Transverse colon (tissue), 4 donors: ENCODE results near the gene AHNAK2. TPM values are rescaled to one million over a fixed set of nuclear protein-coding genes. Genes with fewer than 3 reads are reported as not detected.

ENCODE experiments used
- DNase-seq: peaks from one replicate; pipeline ENCODE4 v3.0.0-alpha.2; 2019
- H3K27ac ChIP-seq, 4 donors: fragments of 200-600 bp; sonication (generic); 2 replicates each; pipeline ENCODE4 v1.5.1; 2016 to 2018; ENCODE audit warnings: inconsistent platforms in 4 of 4
- H3K27me3 ChIP-seq: fragments of 200-600 bp; sonication (generic); 2 replicates; pipeline ENCODE4 v1.5.1; 2017; ENCODE audit warnings: inconsistent platforms
- H3K36me3 ChIP-seq, 4 donors: fragments of 200-600 bp; sonication (generic); 2 replicates each; pipeline ENCODE4 v1.5.1; 2017 to 2019; ENCODE audit warnings: inconsistent platforms in 4 of 4
- H3K4me1 ChIP-seq, 4 donors: fragments of 200-600 bp; sonication (generic); 2 replicates each; pipeline ENCODE4 v1.5.1; 2017 to 2020; ENCODE audit warnings: inconsistent platforms in 4 of 4
- H3K4me3 ChIP-seq, 4 donors: fragments of 200-600 bp; sonication (generic); 1 replicate in 1 of 4; 2 replicates in 3 of 4; pipeline versions ENCODE4 v1.5.1 to v1.6.1; 2017 to 2019; ENCODE audit warnings: inconsistent platforms in 4 of 4
- H3K9me3 ChIP-seq, 2 donors: fragments of 200-600 bp; sonication (generic); 2 replicates each; pipeline ENCODE4 v1.5.1; 2017 to 2019; ENCODE audit warnings: inconsistent platforms in 2 of 2
- EP300 ChIP-seq: sonication (generic); formaldehyde crosslinking; IDR thresholded peaks from one replicate; pipeline ENCODE4 v1.6.1; 2017; ENCODE audit warnings: antibody characterized with exemption, low read depth
- POLR2A ChIP-seq: fragments of 450-650 bp; IDR thresholded peaks from one replicate; pipeline ENCODE4 v1.6.1; 2016; ENCODE audit warnings: antibody characterized with exemption, mild to moderate bottlenecking, moderate library complexity
- POLR2AphosphoS5 ChIP-seq, 3 donors: sonication (generic); formaldehyde crosslinking; IDR thresholded peaks; one replicate each; pipeline ENCODE4 v1.6.1; 2016; ENCODE audit warnings: antibody characterized with exemption in 3 of 3
- WGBS, 2 donors: methylation state at CpG; one replicate each; pipeline ENCODE4 v1.1.5; 2018; ENCODE audit warnings: low coverage in 1 of 2; 5-methylcytosine and 5-hydroxymethylcytosine counted together
- in situ Hi-C, 4 donors: fragments of 200-750 bp; cut with MboI; loops; one replicate each; pipeline versions ENCODE4 v1.15.0 to v1.15.1; 2017; ENCODE audit warnings: low sequenced_read_pairs in 3 of 4, low pct_ligation_motif_present in 1 of 4, low pct_unique_long_range_greater_than_20kb in 1 of 4
- intact Hi-C: fragments of 100-400 bp; cut with DNase I; formaldehyde crosslinking; loops from one replicate; pipeline ENCODE4 v1.15.1; 2023; ENCODE audit warnings: low total_unique reads
- total RNA-seq, 4 donors: library from RNA; depleted of rRNA; stranded (reverse); fragments of >200 nt; gene quantifications; one replicate each; pipeline ENCODE4 v1.1.0, GENCODE V29; 2016
- TF ChIP-seq, protein P1 (sequence below), 5 experiments: fragments of 200-600 bp in 3 of 5; fragments of 450-650 bp in 2 of 5; sonication (generic) in 3 of 5; IDR thresholded peaks; 1 replicate in 2 of 5; 2 replicates in 3 of 5; pipeline ENCODE4 v1.5.1; 2016 to 2017; ENCODE audit warnings: antibody characterized with exemption in 5 of 5, inconsistent platforms in 3 of 5, mild to moderate bottlenecking in 2 of 5, moderate library complexity in 1 of 5

Gene AHNAK2
- total RNA-seq, 4 donors from 2014 or later, result 19.4 to 75.2 (median 28.5) TPM

GRCh38 chr14:104927901-104928300, 50.3 kb downstream of the AHNAK2 start:
- no peak for DNase-seq
- in situ Hi-C loops, result no loop called here
- Histone ChIP-seq H3K27ac (no peak overlapping the region), H3K4me3 (no peak overlapping the region), H3K36me3 (no peaks in the 10 kb centered on the region), H3K4me1 (peaks cover 0 to 9% (median 7%) of the 10 kb centered on the region in 4 donors), H3K27me3 (peaks cover 21% of the 10 kb centered on the region), H3K9me3 (no peaks in the 10 kb centered on the region)
- TF ChIP-seq, protein P1, sequence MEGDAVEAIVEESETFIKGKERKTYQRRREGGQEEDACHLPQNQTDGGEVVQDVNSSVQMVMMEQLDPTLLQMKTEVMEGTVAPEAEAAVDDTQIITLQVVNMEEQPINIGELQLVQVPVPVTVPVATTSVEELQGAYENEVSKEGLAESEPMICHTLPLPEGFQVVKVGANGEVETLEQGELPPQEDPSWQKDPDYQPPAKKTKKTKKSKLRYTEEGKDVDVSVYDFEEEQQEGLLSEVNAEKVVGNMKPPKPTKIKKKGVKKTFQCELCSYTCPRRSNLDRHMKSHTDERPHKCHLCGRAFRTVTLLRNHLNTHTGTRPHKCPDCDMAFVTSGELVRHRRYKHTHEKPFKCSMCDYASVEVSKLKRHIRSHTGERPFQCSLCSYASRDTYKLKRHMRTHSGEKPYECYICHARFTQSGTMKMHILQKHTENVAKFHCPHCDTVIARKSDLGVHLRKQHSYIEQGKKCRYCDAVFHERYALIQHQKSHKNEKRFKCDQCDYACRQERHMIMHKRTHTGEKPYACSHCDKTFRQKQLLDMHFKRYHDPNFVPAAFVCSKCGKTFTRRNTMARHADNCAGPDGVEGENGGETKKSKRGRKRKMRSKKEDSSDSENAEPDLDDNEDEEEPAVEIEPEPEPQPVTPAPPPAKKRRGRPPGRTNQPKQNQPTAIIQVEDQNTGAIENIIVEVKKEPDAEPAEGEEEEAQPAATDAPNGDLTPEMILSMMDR (IDR thresholded peaks at IDR 0.05), result no peak
- TF ChIP-seq EP300, result no peak
- no peak for TF ChIP-seq POLR2AphosphoS5 (IDR thresholded peaks at IDR 0.05)
- TF ChIP-seq POLR2A, result no peak
- intact Hi-C loops, result no loop called here
- 60% methylated on average over 8 of the region's 8 CpGs; no CpG with 5 or more reads in 1 of the 2 donors for whole genome bisulfite sequencing, 2 donors

DNA sequence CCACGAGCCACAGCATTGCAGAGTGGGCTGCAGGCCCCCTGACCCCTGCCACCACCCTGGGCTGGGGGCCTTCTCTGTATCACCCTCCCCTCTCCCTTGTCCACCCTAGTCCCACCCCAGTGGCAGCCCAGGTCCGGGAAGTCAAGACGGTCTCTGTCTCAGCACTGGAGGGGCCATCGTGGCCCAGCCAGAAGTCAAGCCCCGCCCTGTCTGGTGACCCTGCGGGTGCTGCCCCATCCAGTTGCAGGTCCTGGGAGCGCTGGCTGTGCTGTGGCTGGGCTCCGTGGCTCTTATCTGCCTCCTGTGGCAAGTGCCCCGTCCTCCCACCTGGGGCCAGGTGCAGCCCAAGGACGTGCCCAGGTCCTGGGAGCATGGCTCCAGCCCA, 50.8 kb downstream of the AHNAK2 start:
- in situ Hi-C loops (no loop called here), intact Hi-C loops (no loop called here)
- 66% methylated on average over 10 of the region's 10 CpGs; no CpG with 5 or more reads in 1 of the 2 donors for WGBS, 2 donors
- H3K27me3 ChIP-seq, result peaks cover 16% of the 10 kb centered on the region
- H3K36me3 ChIP-seq, result no peaks in the 10 kb centered on the region
- H3K27ac ChIP-seq, result no peak overlapping the region
- TF ChIP-seq POLR2A, result no peak
- H3K9me3 ChIP-seq, result no peaks in the 10 kb centered on the region
- DNase-seq, result no peak
- no peak overlapping the region for H3K4me3 ChIP-seq
- H3K4me1 ChIP-seq, result peaks cover 0 to 6% (median 3%) of the 10 kb centered on the region in 4 donors

DNA sequence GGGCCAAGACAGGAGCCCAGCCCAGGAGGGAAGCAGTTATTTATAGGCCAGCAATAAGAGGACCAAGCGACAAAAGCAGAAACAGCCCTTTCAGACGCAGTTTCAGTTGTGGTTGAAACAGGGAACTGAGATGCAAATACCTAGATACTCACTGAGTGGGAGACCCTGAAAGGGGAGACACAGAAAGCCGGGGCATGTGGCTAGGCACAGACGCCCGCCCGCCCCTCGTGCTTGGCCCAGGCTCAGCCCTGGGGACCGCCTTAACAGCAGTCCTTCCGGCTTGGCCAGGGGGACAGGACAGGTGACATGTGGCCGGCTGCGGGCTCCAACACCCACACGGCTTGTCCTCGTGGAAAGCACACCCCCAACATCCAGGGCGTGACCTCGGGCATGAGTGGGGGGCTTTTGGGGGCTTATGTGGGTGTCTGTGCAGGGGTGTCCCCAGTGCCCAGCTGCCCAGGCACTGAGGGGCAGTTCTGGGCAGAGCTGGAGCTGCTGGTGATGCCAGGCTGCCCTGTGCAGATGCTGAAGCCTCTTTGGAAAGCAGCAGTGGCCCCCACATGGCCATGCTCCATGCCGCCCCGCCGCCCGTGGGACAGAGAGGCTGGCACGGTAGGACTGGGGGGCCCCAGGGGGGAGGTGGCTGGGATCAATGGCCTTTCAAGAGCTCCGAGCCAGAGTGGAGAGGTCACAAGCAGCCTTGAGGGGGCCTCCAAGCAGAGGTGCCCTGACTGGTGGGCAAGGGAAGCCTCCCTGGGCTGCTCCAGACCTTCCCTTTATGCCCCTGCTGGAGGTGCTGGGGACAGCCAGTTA, 51.3 kb downstream of the AHNAK2 start:
- 60% methylated on average over 18 of the region's 21 CpGs; no CpG with 5 or more reads in 1 of the 2 donors for WGBS, 2 donors
- H3K27ac ChIP-seq, result no peak overlapping the region
- peaks cover 10% of the 10 kb centered on the region for H3K27me3 ChIP-seq
- H3K4me3 ChIP-seq, result no peak overlapping the region
- in situ Hi-C loops (no loop called here), intact Hi-C loops (no loop called here)
- no peaks in the 10 kb centered on the region for H3K36me3 ChIP-seq
- TF ChIP-seq, protein P1 (IDR thresholded peaks at IDR 0.05), result no peak
- TF ChIP-seq POLR2A (no peak), EP300 (no peak), POLR2AphosphoS5 (IDR thresholded peaks at IDR 0.05) (no peak)
- DNase-seq, result peak; percentile 38
- H3K4me1 ChIP-seq, result peaks cover 0 to 6% (median 2%) of the 10 kb centered on the region in 4 donors
- H3K9me3 ChIP-seq, result no peaks in the 10 kb centered on the region

DNA sequence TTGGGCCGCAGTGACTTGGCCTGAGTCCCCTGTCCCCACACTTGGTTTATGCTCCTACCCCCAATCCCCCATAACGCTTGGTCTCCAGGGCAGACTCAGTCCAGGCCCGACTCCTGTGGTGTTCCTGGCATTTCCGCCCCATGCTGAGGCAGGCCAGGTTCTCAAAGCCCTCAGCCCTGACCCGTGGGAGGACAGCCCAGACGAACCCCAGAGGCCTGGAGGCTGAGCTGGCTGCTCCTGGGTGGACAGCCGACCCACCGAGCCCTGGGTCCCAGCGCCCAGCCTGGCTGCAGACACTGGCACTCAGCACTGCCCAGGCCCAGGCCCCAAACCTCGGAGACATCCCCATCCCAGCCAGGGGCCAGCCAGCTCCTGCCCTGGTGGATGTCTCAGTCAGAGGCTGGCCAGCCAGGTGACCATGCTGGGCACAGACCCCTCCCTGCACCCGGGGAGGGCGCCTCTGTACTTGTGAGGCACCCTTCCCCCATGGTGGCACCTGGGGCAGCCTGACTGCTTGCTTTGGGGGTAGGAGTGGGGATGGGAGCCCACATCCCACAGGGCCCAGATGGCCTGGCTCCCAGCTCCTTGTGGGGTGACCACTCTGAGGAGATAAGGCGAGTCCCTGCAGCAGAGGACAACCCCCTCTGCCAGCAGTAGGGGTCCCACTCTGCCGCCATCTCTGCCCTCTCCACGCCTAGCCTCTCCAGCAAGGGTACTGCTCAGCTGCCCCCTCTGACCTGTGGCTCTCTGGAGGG, 52.1 kb downstream of the AHNAK2 start:
- 69% methylated on average over 11 of the region's 15 CpGs; no CpG with 5 or more reads in 1 of the 2 donors for WGBS, 2 donors
- no peaks in the 10 kb centered on the region for H3K9me3 ChIP-seq
- peaks cover 2% of the 10 kb centered on the region for H3K27me3 ChIP-seq
- TF ChIP-seq POLR2AphosphoS5 (IDR thresholded peaks at IDR 0.05) (no peak), POLR2A (no peak), EP300 (no peak)
- TF ChIP-seq, protein P1 (IDR thresholded peaks at IDR 0.05), result no peak
- no peak overlapping the region for H3K4me3 ChIP-seq
- in situ Hi-C loops (no loop called here), intact Hi-C loops (no loop called here)
- peaks cover 0 to 6% (median 2%) of the 10 kb centered on the region in 4 donors for H3K4me1 ChIP-seq
- no peak for DNase-seq
- no peak overlapping the region for H3K27ac ChIP-seq
- H3K36me3 ChIP-seq, result no peaks in the 10 kb centered on the region
